ENCODE measurements around the gene HAUS8. TPM values are rescaled to one million over a fixed set of nuclear protein-coding genes. Genes with fewer than 3 reads are reported as not detected.

The HAUS8 gene
- total and polyA plus RNA-seq, 2 of the 8 experiments (the other 6 are each of a cell fraction or from before 2014, with no cell fraction given): 18.4 to 23.2 TPM

DNA sequence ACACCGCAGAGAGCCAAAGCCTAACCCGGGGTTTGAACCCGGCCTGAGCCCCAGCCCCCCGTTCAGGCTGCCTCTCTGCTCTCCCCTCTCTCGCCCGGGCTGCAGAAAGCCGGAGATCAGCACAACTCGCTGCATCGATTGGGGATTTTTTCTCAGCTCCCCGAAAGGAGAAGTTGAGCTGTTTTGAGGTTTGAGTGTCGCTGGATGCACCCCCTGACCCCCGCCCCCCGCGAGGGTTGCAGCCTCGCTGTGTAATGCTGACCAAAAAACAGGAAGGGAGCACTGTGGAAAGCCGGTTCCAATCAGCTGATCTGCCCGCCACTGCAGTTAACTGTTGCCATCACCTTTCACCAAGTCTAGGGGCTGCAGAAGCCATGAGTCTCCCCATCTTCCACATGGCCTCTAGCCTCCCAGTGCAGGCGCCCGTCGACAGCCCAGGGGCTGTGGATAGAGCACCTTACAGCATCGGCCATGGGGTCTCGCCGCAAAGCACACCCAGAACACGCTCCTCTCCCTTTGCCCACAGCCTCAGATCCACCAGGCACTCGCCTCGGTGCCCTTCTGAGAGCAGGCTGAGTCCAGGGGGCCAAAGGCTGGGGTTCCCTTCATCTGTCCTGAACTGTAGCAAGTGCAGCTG is 34.8 kb upstream of the HAUS8 start (continued):
- TF ChIP-seq POLR2AphosphoS5 (IDR thresholded peaks at IDR 0.05; ENCODE audit: low read depth, low read length): no peak

Data from H1 (cell line).